HG03108 (cell line): ENCODE measurements around the gene SRGAP1.
"Not testable (repeated sequence)": the region's sequence is repeated elsewhere in the genome, so short reads cannot be mapped to it uniquely, and the experiment has no call there.

Experiments
- ATAC-seq: cut with Tn5 transposase; IDR thresholded peaks from one replicate; pipeline ENCODE4 v1.9.1; 2021; ENCODE audit warnings: moderate library complexity; ENCODE audit not compliant: unreplicated experiment

Gene SRGAP1

GRCh38 chr12:64076565-64076964 is 232.1 kb downstream of the SRGAP1 start:
- ATAC-seq = not testable (repeated sequence)

- no peak for ATAC-seq
Observed at GRCh38 chr12:64077922-64078321, 233.4 kb downstream of the SRGAP1 start.

GRCh38 chr12:64080319-64081007 is 236.0 kb downstream of the SRGAP1 start:
- no peak for ATAC-seq

- no peak for ATAC-seq
Observed at GRCh38 chr12:64081008-64081404, 236.5 kb downstream of the SRGAP1 start.

GRCh38 chr12:64082116-64082515 is 237.6 kb downstream of the SRGAP1 start:
- no peak for ATAC-seq

GRCh38 chr12:64082866-64083268 is 238.4 kb downstream of the SRGAP1 start:
- ATAC-seq = no peak

- no peak for ATAC-seq
Observed at GRCh38 chr12:64083285-64084210, 239.0 kb downstream of the SRGAP1 start.

- no peak for ATAC-seq
Observed at GRCh38 chr12:64085154-64085553, 240.7 kb downstream of the SRGAP1 start.

- ATAC-seq = no peak
Observed at GRCh38 chr12:64085996-64086395, 241.5 kb downstream of the SRGAP1 start.

GRCh38 chr12:64086946-64087345 is 242.4 kb downstream of the SRGAP1 start:
- no peak for ATAC-seq

- no peak for ATAC-seq
Observed at GRCh38 chr12:64087761-64088160, 243.3 kb downstream of the SRGAP1 start.

- ATAC-seq = no peak
Observed at GRCh38 chr12:64088431-64089349, 244.2 kb downstream of the SRGAP1 start.

- no peak for ATAC-seq
Observed at GRCh38 chr12:64090047-64090446, 245.5 kb downstream of the SRGAP1 start.

- ATAC-seq = no peak
Observed at GRCh38 chr12:64091186-64091585, 246.7 kb downstream of the SRGAP1 start.

- ATAC-seq = no peak
Observed at GRCh38 chr12:64092507-64093196, 248.2 kb downstream of the SRGAP1 start.

- no peak for ATAC-seq
Observed at GRCh38 chr12:64093689-64094088, 249.2 kb downstream of the SRGAP1 start.

- ATAC-seq = no peak
Observed at GRCh38 chr12:64097366-64098105, 253.0 kb downstream of the SRGAP1 start.

GRCh38 chr12:64098709-64099354 is 254.3 kb downstream of the SRGAP1 start:
- no peak for ATAC-seq

GRCh38 chr12:64099397-64099796 is 254.9 kb downstream of the SRGAP1 start:
- ATAC-seq = no peak
